Measurements from ENCODE around the gene HEY2.

HEY2 gene

GRCh38 chr6:125781314-125781868 lies 32.0 kb downstream of the HEY2 start (continued):
- TF ChIP-seq ZFHX2 (tag by site-specific recombination; conservative IDR thresholded peaks at IDR 0.05), result no peak
- no peak for TF ChIP-seq ZNF138 (tag by site-specific recombination; IDR thresholded peaks at IDR 0.05; ENCODE audit: borderline replicate concordance)
- no peak for TF ChIP-seq ZNF341 (tag by site-specific recombination; IDR thresholded peaks at IDR 0.05; ENCODE audit: low read depth)
- TF ChIP-seq SCRT2 (tag by site-specific recombination; IDR thresholded peaks at IDR 0.05), result no peak
- no peak for TF ChIP-seq INSM2 (tag by site-specific recombination; IDR thresholded peaks at IDR 0.05)
- TF ChIP-seq, protein P1, sequence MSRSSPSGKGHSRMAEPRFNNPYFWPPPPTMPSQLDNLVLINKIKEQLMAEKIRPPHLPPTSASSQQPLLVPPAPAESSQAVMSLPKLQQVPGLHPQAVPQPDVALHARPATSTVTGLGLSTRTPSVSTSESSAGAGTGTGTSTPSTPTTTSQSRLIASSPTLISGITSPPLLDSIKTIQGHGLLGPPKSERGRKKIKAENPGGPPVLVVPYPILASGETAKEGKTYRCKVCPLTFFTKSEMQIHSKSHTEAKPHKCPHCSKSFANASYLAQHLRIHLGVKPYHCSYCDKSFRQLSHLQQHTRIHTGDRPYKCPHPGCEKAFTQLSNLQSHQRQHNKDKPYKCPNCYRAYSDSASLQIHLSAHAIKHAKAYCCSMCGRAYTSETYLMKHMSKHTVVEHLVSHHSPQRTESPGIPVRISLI (tag by site-specific recombination; IDR thresholded peaks at IDR 0.05), result peak; percentile 76; the same call in 1 of the 2 replicates
- TF ChIP-seq ZNF768 (tag by site-specific recombination; IDR thresholded peaks at IDR 0.05), result no peak
- TF ChIP-seq ZNF660 (tag by site-specific recombination; IDR thresholded peaks at IDR 0.05), result no peak
- TF ChIP-seq, protein P2, sequence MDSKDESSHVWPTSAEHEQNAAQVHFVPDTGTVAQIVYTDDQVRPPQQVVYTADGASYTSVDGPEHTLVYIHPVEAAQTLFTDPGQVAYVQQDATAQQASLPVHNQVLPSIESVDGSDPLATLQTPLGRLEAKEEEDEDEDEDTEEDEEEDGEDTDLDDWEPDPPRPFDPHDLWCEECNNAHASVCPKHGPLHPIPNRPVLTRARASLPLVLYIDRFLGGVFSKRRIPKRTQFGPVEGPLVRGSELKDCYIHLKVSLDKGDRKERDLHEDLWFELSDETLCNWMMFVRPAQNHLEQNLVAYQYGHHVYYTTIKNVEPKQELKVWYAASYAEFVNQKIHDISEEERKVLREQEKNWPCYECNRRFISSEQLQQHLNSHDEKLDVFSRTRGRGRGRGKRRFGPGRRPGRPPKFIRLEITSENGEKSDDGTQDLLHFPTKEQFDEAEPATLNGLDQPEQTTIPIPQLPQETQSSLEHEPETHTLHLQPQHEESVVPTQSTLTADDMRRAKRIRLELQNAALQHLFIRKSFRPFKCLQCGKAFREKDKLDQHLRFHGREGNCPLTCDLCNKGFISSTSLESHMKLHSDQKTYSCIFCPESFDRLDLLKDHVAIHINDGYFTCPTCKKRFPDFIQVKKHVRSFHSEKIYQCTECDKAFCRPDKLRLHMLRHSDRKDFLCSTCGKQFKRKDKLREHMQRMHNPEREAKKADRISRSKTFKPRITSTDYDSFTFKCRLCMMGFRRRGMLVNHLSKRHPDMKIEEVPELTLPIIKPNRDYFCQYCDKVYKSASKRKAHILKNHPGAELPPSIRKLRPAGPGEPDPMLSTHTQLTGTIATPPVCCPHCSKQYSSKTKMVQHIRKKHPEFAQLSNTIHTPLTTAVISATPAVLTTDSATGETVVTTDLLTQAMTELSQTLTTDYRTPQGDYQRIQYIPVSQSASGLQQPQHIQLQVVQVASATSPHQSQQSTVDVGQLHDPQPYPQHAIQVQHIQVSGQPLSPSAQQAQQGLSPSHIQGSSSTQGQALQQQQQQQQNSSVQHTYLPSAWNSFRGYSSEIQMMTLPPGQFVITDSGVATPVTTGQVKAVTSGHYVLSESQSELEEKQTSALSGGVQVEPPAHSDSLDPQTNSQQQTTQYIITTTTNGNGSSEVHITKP (tag by site-specific recombination; IDR thresholded peaks at IDR 0.05), result peak; percentile 93
- no peak for TF ChIP-seq ZNF221 (tag by site-specific recombination; IDR thresholded peaks at IDR 0.05; ENCODE audit: borderline replicate concordance)
- no peak for TF ChIP-seq ZNF549 (tag by site-specific recombination; IDR thresholded peaks at IDR 0.05)
- TF ChIP-seq ZNF280D (tag by site-specific recombination; IDR thresholded peaks at IDR 0.05), result no peak
- TF ChIP-seq ZNF692 (tag by site-specific recombination; IDR thresholded peaks at IDR 0.05), result no peak

DNA sequence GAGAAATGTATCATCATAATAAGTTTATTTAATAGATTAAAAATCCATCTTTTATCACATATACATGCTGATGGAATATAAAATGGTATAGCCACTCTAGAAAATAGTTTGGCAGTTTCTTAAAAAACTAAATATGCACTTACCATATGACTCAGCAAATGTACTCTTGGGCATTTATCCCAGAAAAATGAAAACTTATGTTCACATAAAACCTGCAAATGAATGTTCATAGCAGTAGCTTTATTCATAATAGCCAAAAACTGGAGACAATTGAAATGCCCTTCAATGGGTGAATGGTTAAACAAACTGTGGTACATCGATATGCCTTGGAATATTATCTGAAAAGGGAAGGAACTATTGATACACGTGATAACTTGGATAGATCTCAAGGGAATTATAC lies 34.9 kb downstream of the HEY2 start:
- Histone ChIP-seq H3K4me3 (ENCODE audit: low read depth, low read length) (no peak overlapping the region), H3K27ac (ENCODE audit: extremely low read depth, low read depth, low read length) (no peak overlapping the region), H3K36me3 (ENCODE audit: control insufficient read depth in 2 of 2, insufficient read depth in 1 of 2, low read length in 2 of 2) (no peaks in the 10 kb centered on the region), H3K4me1 (ENCODE audit: control insufficient read depth, insufficient read depth, low read length) (peaks cover 5% of the 10 kb centered on the region; the same call in 1 of the 2 replicates), H3K9me3 (ENCODE audit: control insufficient read depth, insufficient read depth, low read depth, low read length) (no peaks in the 10 kb centered on the region)
- CTCF ChIA-PET, result interaction anchor here (0.6 to 1.8 kb wide), 7 partner anchors 73 to 190 kb away, joined by 3 to 10 read pairs (median 5); partner anchors contain the start of gene HINT3
- POLR2A ChIA-PET, result no interaction called here
- TF ChIP-seq, protein P3, sequence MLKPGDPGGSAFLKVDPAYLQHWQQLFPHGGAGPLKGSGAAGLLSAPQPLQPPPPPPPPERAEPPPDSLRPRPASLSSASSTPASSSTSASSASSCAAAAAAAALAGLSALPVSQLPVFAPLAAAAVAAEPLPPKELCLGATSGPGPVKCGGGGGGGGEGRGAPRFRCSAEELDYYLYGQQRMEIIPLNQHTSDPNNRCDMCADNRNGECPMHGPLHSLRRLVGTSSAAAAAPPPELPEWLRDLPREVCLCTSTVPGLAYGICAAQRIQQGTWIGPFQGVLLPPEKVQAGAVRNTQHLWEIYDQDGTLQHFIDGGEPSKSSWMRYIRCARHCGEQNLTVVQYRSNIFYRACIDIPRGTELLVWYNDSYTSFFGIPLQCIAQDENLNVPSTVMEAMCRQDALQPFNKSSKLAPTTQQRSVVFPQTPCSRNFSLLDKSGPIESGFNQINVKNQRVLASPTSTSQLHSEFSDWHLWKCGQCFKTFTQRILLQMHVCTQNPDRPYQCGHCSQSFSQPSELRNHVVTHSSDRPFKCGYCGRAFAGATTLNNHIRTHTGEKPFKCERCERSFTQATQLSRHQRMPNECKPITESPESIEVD (tag by site-specific recombination; IDR thresholded peaks at IDR 0.05), result peak; percentile 34; the same call in 1 of the 2 replicates
- TF ChIP-seq, protein P4, sequence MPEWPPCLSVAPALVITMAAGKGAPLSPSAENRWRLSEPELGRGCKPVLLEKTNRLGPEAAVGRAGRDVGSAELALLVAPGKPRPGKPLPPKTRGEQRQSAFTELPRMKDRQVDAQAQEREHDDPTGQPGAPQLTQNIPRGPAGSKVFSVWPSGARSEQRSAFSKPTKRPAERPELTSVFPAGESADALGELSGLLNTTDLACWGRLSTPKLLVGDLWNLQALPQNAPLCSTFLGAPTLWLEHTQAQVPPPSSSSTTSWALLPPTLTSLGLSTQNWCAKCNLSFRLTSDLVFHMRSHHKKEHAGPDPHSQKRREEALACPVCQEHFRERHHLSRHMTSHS (tag by site-specific recombination; IDR thresholded peaks at IDR 0.05), result no peak
- no peak for TF ChIP-seq HOXC10 (CRISPR knock-in tag; IDR thresholded peaks at IDR 0.05)

Measured in HEK293 (cell line).